ENCODE data around the gene NIT1. TPM values are rescaled to one million over a fixed set of nuclear protein-coding genes. Genes with fewer than 3 reads are reported as not detected.

The NIT1 gene
- total and polyA plus RNA-seq, 2 donors (not counting 3 experiments of a cell fraction or from before 2014, with no cell fraction given), result 20.3 to 26.5 TPM

DNA sequence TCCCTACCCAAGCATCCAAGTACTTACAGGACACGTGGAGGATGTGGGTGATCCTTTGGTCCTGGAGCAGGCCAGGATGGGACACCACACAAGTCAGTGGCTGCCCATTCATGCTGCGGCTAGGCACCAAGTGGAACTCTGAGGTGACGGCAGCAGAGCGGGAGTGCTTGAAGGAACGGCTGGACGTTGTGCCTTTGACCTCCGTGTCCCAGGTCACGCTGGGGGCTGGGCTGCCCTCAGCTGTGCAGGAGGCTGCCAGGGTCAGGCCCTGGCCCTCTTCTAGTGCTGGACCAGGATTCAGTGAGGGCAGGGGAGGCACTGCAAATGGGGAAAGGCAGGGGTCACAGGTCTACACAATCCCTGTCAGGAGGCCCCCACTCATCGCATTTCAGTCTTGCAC, 40.5 kb upstream of the NIT1 start:
- no peaks in the 10 kb centered on the region for H3K27me3 ChIP-seq (ENCODE audit: control insufficient read depth in 2 of 2, insufficient read depth in 2 of 2, low read length in 2 of 2)
- H3K4me2 ChIP-seq (ENCODE audit: insufficient read depth, low read length), result no peak overlapping the region
- DNase-seq (ENCODE audit: low read depth, low spot score) (no peak), FAIRE-seq (no peak)
- no peak overlapping the region for H3K9ac ChIP-seq (replicated peaks; ENCODE audit: extremely low read depth, insufficient read depth, low read length)
- H2AFZ ChIP-seq (ENCODE audit: low read depth, low read length), result no peak overlapping the region
- no peaks in the 10 kb centered on the region for H3K4me1 ChIP-seq (ENCODE audit: control insufficient read depth, extremely low read depth, insufficient read depth, low read length)
- no TSS peak for BruUV-seq (replicated peaks)
- no peaks in the 10 kb centered on the region for H3K9me3 ChIP-seq (replicated peaks; ENCODE audit: control insufficient read depth, insufficient read depth, low read length)
- dilution Hi-C loops (cut with MboI; ENCODE audit: extremely low pct_ligation_motif_present, low sequenced_read_pairs) (no loop called here), intact Hi-C loops (cut with micrococcal nuclease) (no loop called here)
- no peak overlapping the region for H3K4me3 ChIP-seq (replicated peaks in 1 of 3; ENCODE audit: insufficient read depth in 1 of 3, low read depth in 1 of 3, low read length in 3 of 3)
- no peaks in the 10 kb centered on the region for H3K36me3 ChIP-seq (ENCODE audit: control insufficient read depth in 2 of 2, extremely low read depth in 1 of 2, insufficient read depth in 2 of 2, low read length in 2 of 2)
- H4K20me1 ChIP-seq (replicated peaks; ENCODE audit: control insufficient read depth, extremely low read depth, insufficient read depth, low read length), result no peaks in the 10 kb centered on the region
- TF ChIP-seq EZH2 (IDR thresholded peaks at IDR 0.05; ENCODE audit: borderline replicate concordance, low read depth, low read length, severe bottlenecking) (no peak), GATA2 (IDR thresholded peaks at IDR 0.05; ENCODE audit: insufficient read depth, insufficient read length, low read depth, low read length) (no peak), FOS (IDR thresholded peaks at IDR 0.05; ENCODE audit: borderline replicate concordance, insufficient read depth, low read length) (no peak), JUN (IDR thresholded peaks at IDR 0.05; ENCODE audit: borderline replicate concordance, insufficient read depth, insufficient read length, low read depth) (no peak), POLR2AphosphoS5 (IDR thresholded peaks at IDR 0.05; ENCODE audit: insufficient read depth, low read depth, low read length) (no peak), POLR2A (IDR thresholded peaks at IDR 0.05; ENCODE audit: low read depth, low read length) (no peak), MYC (IDR thresholded peaks at IDR 0.05; ENCODE audit: low read depth, low read length) (no peak)
- TF ChIP-seq, protein P1, sequence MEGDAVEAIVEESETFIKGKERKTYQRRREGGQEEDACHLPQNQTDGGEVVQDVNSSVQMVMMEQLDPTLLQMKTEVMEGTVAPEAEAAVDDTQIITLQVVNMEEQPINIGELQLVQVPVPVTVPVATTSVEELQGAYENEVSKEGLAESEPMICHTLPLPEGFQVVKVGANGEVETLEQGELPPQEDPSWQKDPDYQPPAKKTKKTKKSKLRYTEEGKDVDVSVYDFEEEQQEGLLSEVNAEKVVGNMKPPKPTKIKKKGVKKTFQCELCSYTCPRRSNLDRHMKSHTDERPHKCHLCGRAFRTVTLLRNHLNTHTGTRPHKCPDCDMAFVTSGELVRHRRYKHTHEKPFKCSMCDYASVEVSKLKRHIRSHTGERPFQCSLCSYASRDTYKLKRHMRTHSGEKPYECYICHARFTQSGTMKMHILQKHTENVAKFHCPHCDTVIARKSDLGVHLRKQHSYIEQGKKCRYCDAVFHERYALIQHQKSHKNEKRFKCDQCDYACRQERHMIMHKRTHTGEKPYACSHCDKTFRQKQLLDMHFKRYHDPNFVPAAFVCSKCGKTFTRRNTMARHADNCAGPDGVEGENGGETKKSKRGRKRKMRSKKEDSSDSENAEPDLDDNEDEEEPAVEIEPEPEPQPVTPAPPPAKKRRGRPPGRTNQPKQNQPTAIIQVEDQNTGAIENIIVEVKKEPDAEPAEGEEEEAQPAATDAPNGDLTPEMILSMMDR (IDR thresholded peaks at IDR 0.05; ENCODE audit: extremely low read depth in 1 of 2, insufficient read depth in 1 of 2, low read depth in 1 of 2, low read length in 2 of 2), result no peak
- TF ChIP-seq, protein P2, sequence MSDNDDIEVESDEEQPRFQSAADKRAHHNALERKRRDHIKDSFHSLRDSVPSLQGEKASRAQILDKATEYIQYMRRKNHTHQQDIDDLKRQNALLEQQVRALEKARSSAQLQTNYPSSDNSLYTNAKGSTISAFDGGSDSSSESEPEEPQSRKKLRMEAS (IDR thresholded peaks at IDR 0.05; ENCODE audit: insufficient read depth, insufficient read length), result no peak
- ChIA-PET POLR2A (no interaction called here), CTCF (interaction anchor here (2.7 kb wide), 1 partner anchor 81 kb away, joined by 7 read pairs; no protein-coding TSS in a partner anchor)
- no peaks in the 10 kb centered on the region for H3K9me1 ChIP-seq (replicated peaks; ENCODE audit: control insufficient read depth, extremely low read depth, insufficient read depth, low read length)
- H3K79me2 ChIP-seq (ENCODE audit: control insufficient read depth, insufficient read depth, low read length), result no peaks in the 10 kb centered on the region
- H3K27ac ChIP-seq (ENCODE audit: insufficient read depth, low read depth, low read length), result no peak overlapping the region

All from endothelial cell of umbilical vein (primary cell).